Measurements from ENCODE around the gene GPR143. TPM values are rescaled to one million over a fixed set of nuclear protein-coding genes. Genes with fewer than 3 reads are reported as not detected.

Gene GPR143
- total and polyA plus RNA-seq, 2 of the 4 experiments (the other 2 are of a cell fraction), result 0.07 TPM; not detected in 1

DNA sequence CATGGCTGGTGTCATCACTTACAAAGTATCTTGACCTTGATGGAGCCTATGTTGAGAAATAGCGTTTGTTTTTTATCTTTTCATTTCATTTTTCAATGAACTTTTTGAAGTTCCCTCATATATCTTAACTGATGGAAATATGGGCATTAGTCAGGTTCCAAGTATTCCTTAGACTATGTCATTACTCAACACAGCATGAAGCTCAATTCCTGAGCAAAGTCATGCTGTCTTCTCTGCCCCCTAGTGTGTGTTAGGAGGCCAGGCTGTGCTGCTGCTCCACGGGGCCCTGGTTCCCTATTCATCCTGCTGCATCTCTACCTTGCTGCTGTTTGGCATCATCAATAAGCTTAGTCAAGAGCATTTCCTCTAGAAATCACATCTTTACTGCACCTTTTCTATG lies 40.9 kb downstream of the GPR143 start:
- Histone ChIP-seq H3K9ac (ENCODE audit: low read depth, low read length) (no peak overlapping the region), H2BK5ac (ENCODE audit: low read depth, low read length, poor library complexity, severe bottlenecking) (no peak overlapping the region), H3K27ac (ENCODE audit: insufficient read depth, low read length) (no peak overlapping the region), H3K14ac (replicated peaks; ENCODE audit: low read depth, low read length) (no peak overlapping the region), H3K9me3 (ENCODE audit: control insufficient read depth, insufficient read depth, low read length) (peaks cover 35% of the 10 kb centered on the region), H2BK120ac (ENCODE audit: low read depth, low read length) (no peak overlapping the region), H2BK20ac (ENCODE audit: low read depth, low read length) (no peak overlapping the region), H3K79me1 (ENCODE audit: low read depth in 1 of 2, low read length in 2 of 2) (no peaks in the 10 kb centered on the region), H4K8ac (ENCODE audit: low read depth in 2 of 2, low read length in 2 of 2) (no peak overlapping the region), H3K4me2 (ENCODE audit: low read depth, low read length) (no peak overlapping the region), H4K5ac (ENCODE audit: low read depth, low read length) (no peak overlapping the region), H2AK5ac (ENCODE audit: low read depth, low read length) (no peak overlapping the region), H3K9me1 (ENCODE audit: insufficient read depth, low read length) (no peaks in the 10 kb centered on the region), H4K91ac (ENCODE audit: insufficient read depth, low read depth, low read length) (no peak overlapping the region), H3K23ac (ENCODE audit: low read depth, low read length) (no peak overlapping the region), H3K4me1 (ENCODE audit: control insufficient read depth, insufficient read depth, low read length) (no peaks in the 10 kb centered on the region), H2AFZ (replicated peaks; ENCODE audit: low read length, poor library complexity) (no peak overlapping the region), H3K56ac (ENCODE audit: extremely low read depth, insufficient read depth, low read length) (no peak overlapping the region), H4K20me1 (ENCODE audit: insufficient read depth, low read length) (no peaks in the 10 kb centered on the region), H3K4ac (ENCODE audit: low read depth, low read length) (no peak overlapping the region), H3K36me3 (ENCODE audit: control insufficient read depth, insufficient read depth, low read length) (peaks cover 17% of the 10 kb centered on the region), H2BK15ac (ENCODE audit: low read depth, low read length) (no peak overlapping the region), H3K18ac (ENCODE audit: low read depth, low read length) (no peak overlapping the region), H3K4me3 (ENCODE audit: insufficient read depth, low read depth, low read length) (no peak overlapping the region), H3K27me3 (ENCODE audit: control insufficient read depth, insufficient read depth, low read length) (no peaks in the 10 kb centered on the region), H2AK9ac (replicated peaks; ENCODE audit: low read depth, low read length, poor library complexity) (no peak overlapping the region)
- in situ Hi-C loops (cut with MboI; ENCODE audit: low sequenced_read_pairs) (no loop called here), dilution Hi-C loops (cut with HindIII; ENCODE audit: low sequenced_read_pairs, unreplicated experiment) (no loop called here), intact Hi-C loops (cut with micrococcal nuclease) (no loop called here)
- ChIA-PET CTCF (no interaction called here), POLR2A (ENCODE audit: unreplicated experiment) (no interaction called here)
- BruUV-seq (replicated peaks), result no TSS peak
- peak; percentile 27 for DNase-seq
- TF ChIP-seq RAD21 (IDR thresholded peaks at IDR 0.05; ENCODE audit: low read length) (0 out of 2 replicates have a peak, but pooled peaks have one; percentile 6), MAFK (IDR thresholded peaks at IDR 0.05; ENCODE audit: low read depth, low read length) (no peak), RFX5 (IDR thresholded peaks at IDR 0.05; ENCODE audit: low read depth, low read length) (no peak), BHLHE40 (IDR thresholded peaks at IDR 0.05; ENCODE audit: low read depth, low read length) (no peak)
- TF ChIP-seq, protein P1, sequence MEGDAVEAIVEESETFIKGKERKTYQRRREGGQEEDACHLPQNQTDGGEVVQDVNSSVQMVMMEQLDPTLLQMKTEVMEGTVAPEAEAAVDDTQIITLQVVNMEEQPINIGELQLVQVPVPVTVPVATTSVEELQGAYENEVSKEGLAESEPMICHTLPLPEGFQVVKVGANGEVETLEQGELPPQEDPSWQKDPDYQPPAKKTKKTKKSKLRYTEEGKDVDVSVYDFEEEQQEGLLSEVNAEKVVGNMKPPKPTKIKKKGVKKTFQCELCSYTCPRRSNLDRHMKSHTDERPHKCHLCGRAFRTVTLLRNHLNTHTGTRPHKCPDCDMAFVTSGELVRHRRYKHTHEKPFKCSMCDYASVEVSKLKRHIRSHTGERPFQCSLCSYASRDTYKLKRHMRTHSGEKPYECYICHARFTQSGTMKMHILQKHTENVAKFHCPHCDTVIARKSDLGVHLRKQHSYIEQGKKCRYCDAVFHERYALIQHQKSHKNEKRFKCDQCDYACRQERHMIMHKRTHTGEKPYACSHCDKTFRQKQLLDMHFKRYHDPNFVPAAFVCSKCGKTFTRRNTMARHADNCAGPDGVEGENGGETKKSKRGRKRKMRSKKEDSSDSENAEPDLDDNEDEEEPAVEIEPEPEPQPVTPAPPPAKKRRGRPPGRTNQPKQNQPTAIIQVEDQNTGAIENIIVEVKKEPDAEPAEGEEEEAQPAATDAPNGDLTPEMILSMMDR (conservative IDR thresholded peaks at IDR 0.05; ENCODE audit: low read depth, low read length), result 0 out of 2 replicates have a peak, but pooled peaks have one; percentile 23
- peak; percentile 49 for ATAC-seq (ENCODE audit: low read depth)
- WGBS, 2 experiments (ENCODE audit: extremely low coverage in 2 of 2, insufficient read length in 1 of 2), result no CpG with 5 or more reads among the region's 2 CpGs
